NK-92 (cell line): Measurements from ENCODE around the gene CD276.
"Not testable (repeated sequence)": the region's sequence is repeated elsewhere in the genome, so short reads cannot be mapped to it uniquely, and the experiment has no call there.

Experiments
- DNase-seq: peaks from one replicate; lab custom pipeline; 2025; ENCODE audit not compliant: unreplicated experiment; lab: John Stamatoyannopoulos, UW

CD276 gene

DNA sequence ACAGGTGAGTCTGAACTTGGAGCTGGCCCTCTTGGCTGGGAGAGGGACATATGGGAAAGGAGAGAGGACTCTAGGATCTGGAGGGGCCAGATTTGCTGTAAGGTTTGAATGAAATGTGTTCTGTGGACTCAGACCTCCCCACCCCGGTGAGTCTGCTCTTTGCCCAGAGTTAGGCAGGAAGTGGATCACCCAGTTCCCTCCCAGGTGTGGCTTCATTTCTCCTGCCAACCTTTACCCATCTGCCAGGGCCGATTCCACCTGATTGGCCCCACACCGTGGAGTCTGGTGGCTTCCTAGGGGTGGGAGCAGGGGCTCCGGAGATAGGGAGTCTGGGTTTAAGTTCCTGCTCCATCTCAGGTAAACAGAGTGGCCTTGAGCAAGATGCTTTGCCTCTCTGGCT, 25.5 kb downstream of the CD276 start:
- no peak for DNase-seq

DNA sequence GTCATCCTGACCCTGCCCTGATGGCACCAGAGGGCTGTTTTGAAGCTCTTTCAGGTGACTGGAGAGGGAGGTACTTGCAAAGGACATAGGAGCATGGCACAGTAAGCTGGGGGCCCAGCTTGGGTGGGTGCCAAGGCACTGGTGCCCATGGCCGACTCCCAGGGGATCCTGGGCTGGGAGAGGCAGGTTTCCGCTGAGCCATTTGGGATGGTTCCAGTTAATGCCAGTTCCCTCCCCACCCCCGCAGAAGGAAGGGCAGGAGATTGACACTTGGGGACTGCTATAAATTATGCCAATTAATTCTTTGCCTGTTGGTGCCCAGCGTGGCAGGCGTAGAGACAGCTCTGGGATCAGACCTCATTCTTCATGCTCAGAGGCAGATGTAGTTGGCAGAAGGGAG, 26.1 kb downstream of the CD276 start:
- no peak for DNase-seq

DNA sequence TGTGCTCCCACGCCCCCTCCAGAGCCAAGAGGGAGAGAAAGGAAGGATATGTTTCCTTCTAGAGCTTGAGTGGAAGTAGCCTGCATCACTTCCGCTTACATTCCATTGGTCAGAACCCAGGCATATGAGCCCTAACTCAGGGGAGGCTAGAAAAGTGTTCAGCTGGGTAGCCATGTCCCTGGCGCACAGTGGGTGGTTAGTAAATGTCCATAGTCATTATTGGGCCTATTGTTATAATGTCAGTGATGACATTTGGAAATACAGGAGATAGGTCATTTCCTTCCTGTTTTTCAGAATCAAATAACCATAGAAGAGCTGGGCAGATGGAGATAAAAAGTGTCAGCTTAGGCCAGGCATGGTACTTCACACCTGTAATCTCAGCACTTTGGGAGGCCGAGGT, 27.3 kb downstream of the CD276 start:
- DNase-seq, result no peak

DNA sequence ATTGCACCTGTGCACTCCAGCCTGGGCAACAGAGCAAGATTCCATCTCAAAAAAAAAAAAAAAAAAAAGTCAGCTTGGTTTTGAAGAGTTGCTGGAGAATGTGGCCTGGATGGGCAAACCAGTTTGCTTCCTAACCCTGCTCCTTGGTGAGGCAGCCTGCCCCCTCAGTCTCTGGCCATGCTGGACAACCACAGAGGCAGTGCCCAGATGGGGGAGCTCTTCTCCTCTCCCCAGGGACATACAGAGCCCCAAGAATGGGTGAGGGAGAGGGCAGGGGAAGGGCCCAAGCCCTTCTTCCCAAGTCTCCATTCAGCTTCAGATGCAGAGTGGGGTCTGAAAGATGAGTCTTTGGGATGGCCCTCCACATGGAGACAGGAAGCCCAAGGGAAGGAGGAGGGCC, 27.9 kb downstream of the CD276 start:
- DNase-seq, result no peak

DNA sequence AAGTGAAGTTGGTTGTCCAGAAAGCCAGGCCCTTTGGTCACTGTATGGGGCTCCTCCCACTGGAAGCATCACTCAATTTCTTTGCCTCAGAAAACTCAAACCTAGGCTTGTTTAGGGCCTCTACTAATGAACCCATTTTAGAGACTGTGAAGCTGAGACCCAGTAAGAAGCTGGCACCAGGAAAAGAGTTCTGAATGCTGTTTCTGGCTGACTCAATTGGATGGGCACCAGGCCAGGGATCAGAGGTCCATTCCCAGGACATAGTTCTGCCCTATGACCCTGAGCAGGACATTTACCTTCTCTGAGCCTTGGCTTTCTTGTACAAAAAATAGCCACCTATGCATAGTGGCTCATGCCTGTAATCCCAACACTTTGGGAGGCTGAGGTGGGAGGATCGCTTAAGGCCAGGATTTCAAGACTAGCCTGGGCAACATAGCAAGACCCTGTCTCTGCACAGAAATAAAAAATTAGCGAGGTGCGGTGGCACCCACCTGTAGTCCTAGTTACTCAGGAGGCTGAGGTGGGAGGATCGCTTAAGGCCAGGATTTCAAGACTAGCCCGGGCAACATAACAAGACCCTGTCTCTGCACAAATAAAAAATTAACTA, 30.6 kb downstream of the CD276 start:
- no peak for DNase-seq

DNA sequence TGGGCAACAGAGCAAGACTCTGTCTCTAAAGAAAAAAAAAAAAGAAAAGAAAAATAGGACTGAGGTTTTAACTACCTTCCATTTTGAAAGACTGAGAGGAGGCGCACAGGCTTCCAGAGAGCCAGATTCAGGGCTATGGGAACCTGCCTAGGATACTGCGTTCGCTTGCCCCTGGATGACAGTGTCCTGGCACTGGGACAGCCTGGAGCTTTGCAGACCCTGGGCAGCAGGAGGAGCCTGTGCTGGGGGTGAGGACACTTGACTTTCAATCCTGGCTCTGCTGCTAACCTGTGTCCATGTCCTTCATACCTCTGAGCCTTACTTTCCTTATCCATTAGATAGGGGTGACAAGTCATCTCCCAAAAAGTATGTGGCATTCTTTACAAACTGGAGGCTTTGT, 31.2 kb downstream of the CD276 start:
- DNase-seq, result no peak

DNA sequence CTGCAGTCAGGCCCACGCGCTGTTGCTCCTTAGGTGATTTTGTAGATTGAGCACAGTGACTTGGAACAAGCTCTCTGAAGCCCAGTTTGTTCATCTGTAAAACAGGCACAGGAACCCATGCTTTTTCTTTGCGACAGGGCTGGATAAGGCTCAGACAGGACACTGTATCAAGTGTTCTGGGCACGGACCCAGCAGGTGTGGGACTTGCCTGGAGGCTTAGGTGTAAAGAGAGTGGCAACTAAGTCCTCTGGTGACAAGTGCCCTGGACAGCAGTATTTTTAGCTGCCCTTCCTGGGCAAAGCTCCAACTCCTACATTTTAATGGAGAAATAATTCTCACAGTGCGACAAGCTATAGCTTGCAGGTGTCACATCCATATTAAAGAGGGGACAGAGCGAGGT, 32.2 kb downstream of the CD276 start:
- no peak for DNase-seq

- no peak for DNase-seq
These were observed 33.0 kb downstream of the CD276 start for GRCh38 chr15:73717206-73717605.

GRCh38 chr15:73717802-73718201, 33.6 kb downstream of the CD276 start:
- no peak for DNase-seq

DNA sequence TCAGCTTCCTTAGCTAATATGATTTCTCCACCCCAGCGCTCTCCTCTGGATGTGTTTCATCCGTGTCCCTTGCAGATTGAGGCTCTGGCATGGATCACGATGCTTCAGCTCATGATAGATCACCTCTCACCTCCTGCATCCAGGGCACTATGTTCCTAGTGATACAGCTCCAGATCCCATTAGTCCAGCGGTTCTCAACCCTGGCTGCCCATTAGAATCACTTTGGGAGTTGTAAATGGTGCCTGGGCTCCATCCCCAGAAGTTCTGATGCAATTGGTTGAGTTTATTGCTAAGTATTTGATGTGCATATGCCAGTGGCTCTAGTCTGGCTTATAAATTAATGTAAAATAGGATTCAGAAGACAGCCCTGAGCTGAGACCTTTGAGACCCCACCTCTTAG, 34.5 kb downstream of the CD276 start:
- DNase-seq, result no peak

- no peak for DNase-seq
These were observed 38.2 kb downstream of the CD276 start for GRCh38 chr15:73722425-73722824.

GRCh38 chr15:73723191-73723590, 39.0 kb downstream of the CD276 start:
- DNase-seq, result no peak

DNA sequence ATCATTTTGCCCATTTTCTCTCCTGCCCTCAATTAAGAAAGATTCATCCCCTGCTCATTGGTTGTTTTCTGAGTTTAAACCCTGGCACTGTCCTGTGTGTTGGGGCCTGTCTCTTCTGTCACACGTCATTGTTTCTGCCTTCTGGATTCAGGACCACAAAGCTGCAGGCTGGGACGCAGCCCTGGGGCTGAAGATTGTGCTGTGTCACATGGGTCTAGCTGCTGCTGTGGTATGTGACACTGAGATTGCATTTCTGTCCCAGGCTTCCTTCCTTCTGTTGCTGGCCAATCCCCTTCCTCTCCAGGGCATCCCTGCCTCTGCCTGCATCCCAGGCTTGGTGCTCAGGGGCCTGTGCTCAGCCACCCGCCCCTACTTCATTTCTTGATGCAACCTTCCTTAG, 40.0 kb downstream of the CD276 start:
- DNase-seq, result no peak

GRCh38 chr15:73727330-73727976, 43.3 kb downstream of the CD276 start:
- no peak for DNase-seq

DNA sequence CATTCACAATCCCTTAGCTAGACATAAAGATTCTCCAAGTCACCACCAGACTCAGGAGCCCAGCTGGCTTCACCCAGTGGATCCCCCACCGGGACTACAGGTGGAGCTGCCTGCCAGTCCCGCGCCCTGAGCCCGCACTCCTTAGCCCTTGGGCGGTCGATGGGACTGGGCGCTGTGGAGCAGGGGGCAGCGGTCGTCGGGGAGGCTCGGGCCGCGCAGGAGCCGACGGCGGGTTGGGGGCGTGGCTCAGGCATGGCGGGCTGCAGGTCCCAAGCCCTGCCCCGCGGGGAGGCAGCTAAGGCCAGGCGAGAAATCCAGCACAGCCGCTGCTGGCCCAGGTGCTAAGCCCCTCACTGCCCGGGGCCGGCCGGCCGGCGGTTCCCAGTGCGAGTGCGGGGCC, 47.9 kb downstream of the CD276 start:
- not testable (repeated sequence) for DNase-seq

DNA sequence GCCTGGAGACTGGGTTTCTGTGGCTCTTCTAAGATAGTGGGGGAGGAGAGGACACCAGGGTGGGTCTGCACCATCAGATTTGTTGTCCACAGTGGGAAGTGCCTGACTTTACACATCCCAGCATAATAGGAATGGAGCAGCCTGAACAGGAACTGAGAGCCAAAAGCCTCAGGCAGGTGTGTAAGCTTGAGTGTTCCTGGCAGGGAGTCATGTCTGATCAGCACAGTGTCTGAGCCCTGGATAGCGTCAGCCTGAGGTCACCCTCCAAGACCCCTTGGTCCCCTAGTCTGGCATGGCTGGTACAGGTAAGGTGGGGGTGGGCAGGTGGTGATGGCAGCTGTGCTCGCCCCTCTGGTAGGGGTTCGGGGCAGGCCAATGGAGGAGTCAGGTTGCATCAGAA, 48.7 kb downstream of the CD276 start:
- no peak for DNase-seq

DNA sequence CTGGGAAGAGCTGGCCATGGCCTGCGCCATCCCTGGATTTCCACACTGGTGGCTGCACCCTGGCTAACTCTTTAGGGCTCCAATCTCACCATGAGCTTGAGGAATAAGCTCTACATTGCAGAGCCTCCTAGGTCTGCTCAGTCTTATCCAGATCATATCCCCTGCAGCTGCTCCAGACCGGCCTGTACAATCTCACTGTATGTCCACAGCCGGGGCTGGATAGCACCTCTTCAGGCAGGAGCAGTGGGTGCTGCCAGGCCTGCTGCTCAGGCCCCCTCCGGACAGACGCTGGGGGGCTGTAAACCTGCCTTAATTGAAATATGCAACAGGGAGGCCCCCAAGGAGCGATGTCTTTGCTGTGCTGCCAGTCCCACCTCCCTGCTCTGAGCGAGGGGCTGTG, 53.4 kb downstream of the CD276 start:
- DNase-seq, result no peak

GRCh38 chr15:73740152-73741048, 56.2 kb downstream of the CD276 start:
- no peak for DNase-seq

- no peak for DNase-seq
These were observed 57.2 kb downstream of the CD276 start for GRCh38 chr15:73741321-73741836.

GRCh38 chr15:73744293-73744692, 60.1 kb downstream of the CD276 start:
- no peak for DNase-seq

DNA sequence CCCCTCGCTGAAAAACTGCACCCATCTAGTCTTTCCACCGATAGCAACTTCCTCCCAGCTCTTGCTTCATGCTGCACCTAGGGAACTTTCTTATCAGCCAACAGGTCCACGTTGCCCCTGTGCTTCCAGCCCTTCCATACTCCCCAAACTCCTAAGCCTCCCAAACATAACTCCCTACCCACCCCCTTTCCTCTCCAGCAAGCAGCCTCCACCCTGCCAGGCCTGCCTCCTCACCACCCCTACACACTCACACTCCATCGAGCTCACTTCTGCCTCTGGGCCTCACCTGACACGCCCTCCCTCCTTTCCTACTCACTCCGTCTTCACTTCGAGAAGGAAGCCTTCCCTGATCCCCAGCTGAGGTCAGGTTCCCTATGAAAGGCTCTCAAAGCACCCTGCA, 60.9 kb downstream of the CD276 start:
- DNase-seq, result no peak

DNA sequence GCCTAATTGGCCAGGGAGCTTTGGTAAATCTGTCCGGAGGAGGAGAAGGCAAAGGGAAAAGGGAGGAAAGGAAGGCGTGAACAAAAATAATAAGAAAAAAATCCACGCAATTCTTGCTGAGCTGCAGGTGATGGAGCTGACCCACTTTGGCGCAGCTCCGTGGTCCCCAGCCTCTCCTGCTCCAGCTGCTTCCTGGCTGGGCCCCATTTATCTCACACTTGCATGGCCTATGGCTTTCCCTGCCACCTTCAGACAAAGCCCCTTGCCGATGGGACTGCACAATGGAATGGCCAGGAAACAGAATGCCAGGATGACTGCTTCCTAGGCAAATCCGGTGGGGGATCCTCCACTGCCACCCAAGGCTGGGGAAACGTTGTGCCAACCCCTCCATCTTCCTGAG, 62.1 kb downstream of the CD276 start:
- no peak for DNase-seq
